HEK293 (cell line): ENCODE data around the gene PLSCR1.

ENCODE experiments used
- CTCF ChIP-seq: fragments of 450-650 bp; formaldehyde crosslinking; IDR thresholded peaks from 2 replicates; pipeline ENCODE4 v1.5.1; 2016; ENCODE audit warnings: missing biosample characterization, missing genetic modification characterization
- ELK4 ChIP-seq: IDR thresholded peaks from 2 replicates; pipeline ENCODE4 v1.6.1; 2011; ENCODE audit warnings: mild to moderate bottlenecking, low read depth, low read length, borderline replicate concordance
- ZBTB17 ChIP-seq: fragments of 450-650 bp; formaldehyde crosslinking; IDR thresholded peaks from 2 replicates; pipeline ENCODE4 v1.5.1; 2016; ENCODE audit warnings: missing biosample characterization, missing genetic modification characterization
- ZNF18 ChIP-seq: fragments of 450-650 bp; formaldehyde crosslinking; IDR thresholded peaks from 2 replicates; pipeline ENCODE4 v1.5.1; 2016; ENCODE audit warnings: missing biosample characterization, missing genetic modification characterization
- ZSCAN5A ChIP-seq: fragments of 450-650 bp; formaldehyde crosslinking; IDR thresholded peaks from 2 replicates; pipeline ENCODE4 v1.5.1; 2016; ENCODE audit warnings: missing biosample characterization, missing genetic modification characterization
- TF ChIP-seq, protein P1 (sequence below): fragments of 450-650 bp; formaldehyde crosslinking; optimal IDR thresholded peaks from 2 replicates; pipeline ENCODE3; 2016; ENCODE audit warnings: missing biosample characterization, mild to moderate bottlenecking, missing genetic modification characterization

- TF ChIP-seq CTCF (tag by site-specific recombination) (no peak), ZBTB17 (tag by site-specific recombination) (no peak), ZSCAN5A (tag by site-specific recombination) (no peak), ZNF18 (tag by site-specific recombination) (no peak), ELK4 (no peak)
- TF ChIP-seq, protein P1, sequence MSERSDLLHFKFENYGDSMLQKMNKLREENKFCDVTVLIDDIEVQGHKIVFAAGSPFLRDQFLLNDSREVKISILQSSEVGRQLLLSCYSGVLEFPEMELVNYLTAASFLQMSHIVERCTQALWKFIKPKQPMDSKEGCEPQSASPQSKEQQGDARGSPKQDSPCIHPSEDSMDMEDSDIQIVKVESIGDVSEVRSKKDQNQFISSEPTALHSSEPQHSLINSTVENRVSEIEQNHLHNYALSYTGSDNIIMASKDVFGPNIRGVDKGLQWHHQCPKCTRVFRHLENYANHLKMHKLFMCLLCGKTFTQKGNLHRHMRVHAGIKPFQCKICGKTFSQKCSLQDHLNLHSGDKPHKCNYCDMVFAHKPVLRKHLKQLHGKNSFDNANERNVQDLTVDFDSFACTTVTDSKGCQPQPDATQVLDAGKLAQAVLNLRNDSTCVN (tag by site-specific recombination) = no peak
These were observed 73.4 kb downstream of the PLSCR1 start for GRCh38 chr3:146471012-146471411.
